GM21786 (cell line): ENCODE results near the gene CD180.

Experiments
- ATAC-seq: cut with Tn5 transposase; IDR thresholded peaks from one replicate; pipeline ENCODE4 v1.9.1; 2021; ENCODE audit not compliant: unreplicated experiment

Gene CD180

DNA sequence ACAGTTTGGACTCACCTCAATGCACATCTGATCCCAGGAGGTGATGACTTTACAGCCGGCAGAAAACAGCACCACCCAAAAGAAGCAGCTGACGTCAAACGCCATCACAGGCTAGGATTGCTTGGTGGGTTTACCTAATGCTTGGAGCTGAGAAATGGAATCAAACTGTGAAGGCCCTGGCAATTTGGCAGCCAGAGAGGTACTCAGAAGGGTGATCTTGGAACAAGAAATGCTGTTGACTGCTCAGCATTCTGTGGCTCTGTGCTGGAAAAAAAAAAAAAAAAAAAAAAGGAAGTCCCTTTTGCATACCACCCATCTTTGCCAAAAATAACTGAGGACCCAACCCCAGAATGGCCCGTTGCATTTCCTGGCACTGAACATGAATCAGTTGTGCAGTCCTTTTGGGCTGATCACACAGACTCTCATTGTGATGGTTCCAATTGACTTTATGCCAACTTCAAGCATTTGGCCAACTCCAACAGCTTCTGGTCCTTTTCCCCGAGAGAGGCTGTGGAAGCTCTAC is at the start of gene CD180:
TSS of gene CD180 (minus strand) at position 263 of the 523 bp plus-strand sequence. CDS start at position 105, 158 bp downstream.
- ATAC-seq, result no peak

DNA sequence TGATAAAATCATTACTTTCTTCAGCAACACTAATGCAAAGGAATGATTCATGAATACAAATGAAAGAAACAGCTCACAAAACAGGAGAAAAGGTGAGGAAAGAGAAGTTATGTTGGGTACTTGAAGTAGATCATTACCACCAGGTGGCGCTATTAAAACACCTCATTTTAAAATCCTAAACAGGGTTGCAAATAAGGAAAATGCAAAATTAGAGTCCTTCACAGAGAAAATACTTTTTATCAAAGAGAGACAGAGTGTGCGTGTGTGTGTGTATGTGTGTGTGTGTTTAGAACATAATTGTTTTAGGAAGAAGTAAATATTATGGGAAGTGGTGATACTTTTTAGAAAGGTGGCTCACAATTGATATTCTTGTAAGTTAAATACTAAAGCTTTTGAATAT is 49.5 kb upstream of the CD180 start:
- ATAC-seq, result no peak

DNA sequence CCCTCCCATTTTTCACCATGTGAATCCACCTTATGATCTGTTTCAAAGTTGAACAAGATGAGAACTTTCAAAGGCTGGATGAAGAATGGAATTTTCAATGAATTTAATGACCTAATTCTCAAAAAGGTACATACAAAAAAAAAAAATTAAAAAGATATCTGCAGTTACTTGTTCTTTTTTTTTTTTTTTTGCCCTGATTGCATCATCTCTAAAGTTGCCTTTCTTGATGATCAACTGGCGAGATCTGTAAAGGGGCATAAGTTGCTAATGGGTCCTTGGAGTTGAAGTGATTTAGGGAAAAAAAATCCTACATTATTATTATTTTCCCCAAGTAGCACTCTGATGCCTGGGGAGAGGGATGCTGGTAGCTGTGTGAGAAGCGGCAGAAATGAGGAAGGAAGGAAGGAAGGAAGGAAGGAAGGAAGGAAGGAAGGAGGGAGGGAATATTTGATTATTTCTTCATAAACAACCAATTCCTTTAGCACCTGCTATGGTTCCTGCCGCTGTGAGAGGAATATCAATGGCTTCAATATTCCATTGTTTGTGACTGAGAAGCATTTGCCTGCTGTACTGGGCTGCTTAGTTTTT is 48.8 kb upstream of the CD180 start:
- no peak for ATAC-seq

DNA sequence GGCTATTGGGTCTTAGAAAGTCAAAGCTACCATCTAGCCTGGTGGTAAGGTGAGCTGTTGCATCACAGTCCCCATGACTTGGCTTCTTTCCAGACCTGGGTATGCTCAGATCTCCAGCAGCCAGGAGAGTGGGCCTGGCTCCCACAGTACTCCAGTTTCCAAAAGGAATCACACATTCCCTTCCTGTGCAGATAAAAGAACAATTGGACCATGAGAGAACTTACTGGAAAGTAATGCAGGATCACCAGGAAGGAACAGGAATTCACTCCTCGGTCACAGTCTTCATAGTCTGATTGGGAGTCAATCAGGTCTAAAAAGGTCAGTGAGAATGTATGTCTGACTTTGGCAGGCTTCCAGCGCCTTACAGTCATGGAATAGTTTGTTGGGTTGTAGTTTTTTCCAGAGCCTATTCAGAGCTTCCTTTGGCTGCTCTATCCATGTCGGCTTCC is 47.8 kb upstream of the CD180 start:
- ATAC-seq, result no peak

DNA sequence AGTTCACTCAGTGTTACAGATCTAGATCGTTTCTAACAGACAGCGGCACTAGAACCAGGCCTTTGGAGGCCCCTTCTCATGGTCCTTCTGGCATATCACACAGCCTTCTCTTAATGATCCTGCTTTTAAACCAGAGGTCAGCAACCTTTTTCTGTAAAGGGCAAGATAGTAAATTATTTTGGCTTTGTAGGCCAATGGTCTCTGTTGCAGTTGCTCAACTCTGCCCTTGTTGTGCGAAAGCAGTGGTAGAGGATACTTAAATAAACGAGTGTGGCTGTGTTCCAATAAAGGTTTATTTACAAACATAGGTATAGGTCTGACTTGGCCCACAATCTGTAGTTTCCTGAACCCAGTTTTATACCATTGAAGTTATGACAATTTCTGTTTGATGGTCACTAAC is 47.3 kb upstream of the CD180 start:
- ATAC-seq, result no peak

DNA sequence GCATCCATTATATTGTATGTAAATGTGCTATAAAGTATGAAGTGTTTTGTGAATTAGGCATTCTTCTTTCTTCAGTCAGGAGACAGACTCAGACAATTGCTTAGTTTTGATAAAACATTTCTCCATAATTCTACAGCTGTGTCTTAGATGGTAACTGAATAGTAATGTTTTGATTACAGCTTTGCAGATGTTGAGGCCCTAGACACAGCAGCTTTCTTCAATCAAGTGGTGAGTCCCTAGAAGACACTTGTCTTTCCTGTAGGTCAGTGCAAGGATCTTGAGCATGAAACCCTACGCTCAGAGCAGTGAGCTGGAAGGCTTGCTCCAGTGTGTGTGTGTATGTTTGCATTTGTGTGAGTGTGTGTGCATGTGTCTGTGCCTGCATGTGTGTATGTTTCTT is 46.8 kb upstream of the CD180 start:
- no peak for ATAC-seq

DNA sequence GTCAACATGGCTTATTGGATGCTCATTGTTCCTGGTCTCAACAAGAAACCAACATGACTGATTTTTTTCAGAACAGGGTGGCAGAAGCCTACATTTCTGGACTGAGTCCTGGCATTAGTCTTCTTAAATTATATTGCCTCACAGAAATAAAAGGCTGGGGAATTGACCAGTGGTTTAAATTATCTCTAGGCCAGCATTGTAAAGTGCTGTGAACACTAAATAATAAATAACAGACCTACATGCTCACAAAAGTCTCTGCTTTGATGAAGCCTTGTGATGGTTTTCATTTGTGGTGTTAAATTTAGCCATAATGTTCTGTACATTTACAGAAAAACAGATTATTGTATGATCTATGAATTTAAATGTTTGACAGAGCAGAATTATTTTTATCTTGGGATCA is 44.7 kb upstream of the CD180 start:
- ATAC-seq, result no peak

DNA sequence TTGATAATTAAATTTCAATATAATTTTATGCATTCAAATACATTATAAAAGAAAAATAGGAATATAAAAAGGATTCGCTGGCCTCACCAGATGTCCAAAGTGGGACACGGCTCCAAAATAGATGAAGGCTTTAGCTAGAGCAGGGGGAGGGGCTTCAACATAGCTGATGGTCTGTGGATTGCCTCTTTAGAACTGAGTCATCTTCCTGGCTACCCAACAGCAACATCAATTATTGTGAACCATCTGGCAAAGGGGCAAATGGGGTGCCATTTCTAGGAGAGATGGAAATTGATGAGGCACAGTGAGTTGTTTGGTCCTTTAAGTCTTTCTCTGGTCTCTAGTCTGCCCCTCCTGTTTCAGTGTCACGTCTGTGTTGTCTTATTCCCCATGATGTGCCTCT is 44.2 kb upstream of the CD180 start:
- ATAC-seq, result no peak

DNA sequence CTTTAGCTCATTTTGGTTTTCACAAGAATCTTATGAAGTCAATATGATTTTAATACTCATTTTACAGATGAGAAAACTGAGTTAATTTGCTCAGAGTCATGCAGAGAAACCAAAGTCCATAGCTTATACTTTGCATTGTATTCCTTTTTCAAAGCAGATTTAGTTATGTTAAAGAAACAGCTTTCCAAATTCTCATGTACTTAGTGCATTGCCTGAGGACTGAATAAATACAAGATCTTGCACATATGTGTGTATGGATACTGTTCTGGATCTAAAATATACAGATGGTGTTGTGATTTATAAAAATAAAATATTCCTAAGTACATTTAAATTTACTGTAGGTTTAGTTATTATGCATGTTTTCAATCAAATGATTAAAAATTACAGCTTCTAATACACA is 43.5 kb upstream of the CD180 start:
- no peak for ATAC-seq

DNA sequence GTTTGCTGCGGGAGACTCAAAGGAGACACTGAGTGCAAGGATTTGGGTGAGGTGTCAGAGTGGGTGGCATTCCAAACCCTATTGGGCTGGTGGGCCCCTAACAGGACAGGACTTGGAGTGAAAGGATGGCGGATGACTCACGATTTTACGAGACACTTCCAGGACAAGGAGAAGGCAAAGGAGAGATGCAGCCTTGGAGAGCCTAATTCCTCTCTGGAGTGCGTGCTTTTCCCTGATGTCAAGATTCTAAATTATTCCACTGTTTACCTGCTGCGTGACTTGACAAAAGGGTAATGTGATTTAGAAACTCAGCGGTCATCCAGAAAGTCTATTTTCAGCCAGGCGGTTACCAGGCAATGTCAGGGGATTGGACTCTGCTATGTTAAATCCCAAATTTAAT is 41.6 kb upstream of the CD180 start:
- no peak for ATAC-seq

DNA sequence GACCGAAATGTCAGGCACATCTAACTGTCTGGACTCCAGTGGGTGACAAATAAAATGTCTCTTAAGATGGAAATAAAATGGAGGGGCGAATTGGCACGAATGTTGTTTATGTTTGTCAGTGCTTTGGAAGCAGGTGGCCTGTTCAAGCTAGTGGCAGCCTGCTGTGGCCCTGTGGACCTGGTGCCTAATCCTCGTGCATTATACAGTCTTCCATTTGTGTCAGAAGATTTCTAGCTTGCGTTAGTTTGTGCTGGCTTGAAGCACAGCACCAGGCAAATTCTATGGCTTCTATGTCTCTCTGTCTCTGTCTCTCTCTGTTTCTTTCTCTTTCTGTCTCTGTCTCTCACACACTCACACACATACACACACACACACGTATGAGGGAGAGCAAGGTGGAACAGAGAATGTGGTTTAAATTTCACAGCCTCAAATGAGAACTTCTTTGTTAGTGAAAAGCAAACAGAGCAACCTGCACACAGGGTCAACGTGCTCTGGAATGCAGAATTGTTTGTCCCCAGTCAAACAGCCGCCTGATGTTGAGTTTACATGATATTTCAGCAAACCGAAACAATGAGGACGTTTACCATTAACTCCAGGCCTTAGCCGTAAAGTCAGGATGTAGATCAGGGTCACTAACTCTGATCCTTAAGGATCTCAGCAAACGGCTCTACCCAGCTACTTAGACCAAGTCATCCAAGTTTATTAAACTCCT is 39.0 kb upstream of the CD180 start:
- ATAC-seq, result no peak

DNA sequence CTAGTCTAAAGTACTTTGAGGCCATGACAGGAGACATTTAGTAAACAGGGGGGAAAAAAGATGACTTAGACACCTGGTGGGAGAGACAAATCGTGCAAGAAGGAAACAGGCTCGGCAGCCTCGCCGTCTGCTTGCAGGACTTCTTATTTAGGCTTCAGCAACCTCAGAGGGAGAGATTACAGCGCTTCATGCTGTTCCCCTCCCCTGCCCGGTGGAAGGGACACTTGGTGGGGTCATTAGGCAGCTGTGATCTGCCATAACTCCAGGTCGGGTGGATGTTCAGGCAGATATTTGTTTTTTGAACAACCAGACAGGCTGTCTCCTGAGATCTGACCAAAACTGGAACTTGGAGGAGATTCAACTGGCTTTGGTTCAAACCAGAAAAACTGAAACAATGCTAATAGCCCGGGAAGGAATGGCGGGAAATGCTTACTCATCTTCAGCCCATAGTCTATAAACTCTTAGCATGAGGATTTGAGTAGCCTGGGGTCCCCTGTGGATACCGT is 38.1 kb upstream of the CD180 start:
- ATAC-seq, result no peak

DNA sequence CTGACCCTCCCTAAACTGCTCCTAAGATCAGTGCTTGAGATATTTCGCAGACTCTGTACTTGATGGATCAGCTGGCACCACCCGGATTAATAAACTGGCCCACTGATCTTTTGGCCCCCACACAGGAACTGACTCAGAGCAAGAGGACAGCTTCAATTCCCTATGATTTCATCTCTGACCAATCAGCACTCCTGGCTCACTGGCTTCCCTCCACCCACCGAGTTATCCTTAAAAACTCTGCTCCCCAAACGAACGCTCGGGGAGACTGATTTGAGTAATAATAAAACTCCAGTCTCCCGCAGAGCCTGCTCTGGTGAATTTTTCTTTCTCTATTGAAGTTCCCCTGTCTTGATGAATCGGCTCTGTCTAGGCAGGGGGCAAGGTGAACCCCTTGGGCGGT is 36.5 kb upstream of the CD180 start:
- no peak for ATAC-seq

DNA sequence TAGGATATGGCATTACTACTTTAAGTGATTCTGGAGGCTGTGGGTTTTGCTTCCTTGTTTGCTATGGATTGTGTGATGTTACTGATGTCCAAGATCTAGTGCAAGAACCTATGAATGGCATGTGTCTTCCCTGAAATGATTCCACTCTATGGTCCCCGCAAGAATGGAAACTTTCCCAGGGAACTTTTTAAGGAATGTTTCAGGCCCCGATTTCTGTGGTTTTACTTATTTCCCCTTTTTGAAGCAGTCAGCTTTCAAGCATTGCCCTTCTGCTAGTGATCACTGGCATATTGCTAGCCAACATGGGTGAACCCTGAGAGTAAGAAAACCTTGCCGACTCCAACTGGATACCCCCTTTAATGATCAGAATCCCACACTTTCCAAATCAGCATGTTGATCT is 26.6 kb upstream of the CD180 start:
- ATAC-seq, result no peak

DNA sequence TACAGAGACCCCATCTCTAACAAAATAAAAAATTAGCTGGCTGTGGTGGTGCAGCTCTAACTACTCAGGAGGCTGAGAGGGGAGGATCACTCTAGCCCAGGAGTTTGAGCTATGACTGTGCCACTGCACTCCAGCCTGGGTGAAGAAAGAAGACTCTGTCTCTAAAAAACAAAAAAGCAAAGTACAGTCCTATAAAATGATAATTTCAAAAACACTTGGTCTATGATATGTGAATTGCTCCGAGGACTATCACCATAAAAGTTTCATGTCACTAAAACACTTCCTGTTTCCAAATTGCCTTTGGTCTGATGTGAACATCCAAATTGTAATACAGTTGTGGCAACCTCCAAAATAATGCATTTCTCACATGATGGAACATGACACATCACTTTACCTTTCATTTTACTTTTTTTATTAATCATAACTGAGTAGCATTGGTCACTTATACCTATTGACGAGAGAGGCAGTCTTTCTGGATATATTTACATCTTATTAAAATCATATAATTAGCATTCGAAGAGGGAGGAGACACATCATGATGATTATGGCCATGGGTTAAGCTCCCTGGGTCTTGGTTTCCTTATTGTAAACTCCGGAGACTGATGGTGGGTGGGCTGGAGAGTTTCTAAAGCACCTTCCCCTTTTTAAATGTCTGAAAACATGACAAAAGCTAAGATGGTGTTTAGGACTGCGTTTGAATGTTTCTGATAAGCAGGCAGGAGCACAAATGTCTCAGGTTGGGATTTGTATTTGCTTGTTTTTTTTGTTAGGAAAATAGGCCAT is 25.8 kb upstream of the CD180 start:
- ATAC-seq, result peak; percentile 46

DNA sequence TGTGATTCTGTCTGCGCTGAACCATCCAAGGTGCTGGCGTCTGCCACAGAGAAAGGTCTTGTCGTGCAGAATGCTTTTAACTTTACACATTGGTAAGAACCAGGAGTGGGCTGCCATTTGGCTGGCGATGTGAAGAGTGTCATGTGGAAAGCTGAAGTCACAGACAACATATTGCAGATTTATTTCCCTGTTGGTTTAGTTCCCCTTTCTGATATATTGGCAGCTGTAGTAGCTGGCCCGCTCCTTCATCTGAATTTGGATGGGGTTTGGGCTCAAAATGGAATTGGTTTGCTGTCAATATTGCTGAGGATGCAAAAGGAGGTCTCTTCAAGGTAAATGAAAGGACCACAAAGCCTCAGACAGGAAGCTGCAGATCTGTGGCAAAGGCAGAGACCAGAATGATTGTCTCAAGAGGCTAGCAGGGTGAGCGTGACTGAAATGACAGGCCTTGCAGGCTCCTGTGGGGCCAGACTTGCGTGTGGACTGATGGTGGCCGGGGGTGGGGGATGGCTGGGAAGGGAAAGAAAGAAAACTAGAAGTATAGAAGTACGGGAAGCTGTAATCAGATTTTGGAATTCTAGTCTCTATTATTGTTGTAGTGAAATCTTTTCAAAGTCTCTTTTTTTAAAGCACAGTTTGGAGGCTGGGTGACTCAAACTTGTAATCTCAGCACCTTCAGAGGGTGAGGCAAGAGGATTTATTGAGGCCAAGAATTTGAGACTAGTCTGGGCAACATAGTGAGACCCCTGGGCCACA is 25.1 kb upstream of the CD180 start:
- peak; percentile 87 for ATAC-seq

DNA sequence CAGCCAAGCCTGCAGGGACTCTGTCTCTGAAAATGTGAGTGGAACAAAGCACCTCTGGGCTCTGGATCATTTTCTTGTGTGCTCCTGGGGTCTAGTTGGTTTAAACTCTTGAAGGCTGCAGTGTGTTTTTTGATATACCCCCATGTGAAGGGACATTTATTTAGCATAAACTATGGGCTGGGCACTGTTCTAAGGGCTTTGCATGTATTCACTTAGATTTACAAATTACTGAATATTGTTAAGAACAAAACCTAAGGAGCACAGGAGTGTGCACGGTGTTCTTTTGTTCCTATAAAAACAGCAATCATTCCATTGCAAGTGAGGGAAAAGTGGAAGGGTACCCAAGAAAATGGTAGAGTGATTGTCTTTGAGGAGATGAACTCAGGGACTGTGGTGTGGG is 20.0 kb upstream of the CD180 start:
- ATAC-seq, result no peak

DNA sequence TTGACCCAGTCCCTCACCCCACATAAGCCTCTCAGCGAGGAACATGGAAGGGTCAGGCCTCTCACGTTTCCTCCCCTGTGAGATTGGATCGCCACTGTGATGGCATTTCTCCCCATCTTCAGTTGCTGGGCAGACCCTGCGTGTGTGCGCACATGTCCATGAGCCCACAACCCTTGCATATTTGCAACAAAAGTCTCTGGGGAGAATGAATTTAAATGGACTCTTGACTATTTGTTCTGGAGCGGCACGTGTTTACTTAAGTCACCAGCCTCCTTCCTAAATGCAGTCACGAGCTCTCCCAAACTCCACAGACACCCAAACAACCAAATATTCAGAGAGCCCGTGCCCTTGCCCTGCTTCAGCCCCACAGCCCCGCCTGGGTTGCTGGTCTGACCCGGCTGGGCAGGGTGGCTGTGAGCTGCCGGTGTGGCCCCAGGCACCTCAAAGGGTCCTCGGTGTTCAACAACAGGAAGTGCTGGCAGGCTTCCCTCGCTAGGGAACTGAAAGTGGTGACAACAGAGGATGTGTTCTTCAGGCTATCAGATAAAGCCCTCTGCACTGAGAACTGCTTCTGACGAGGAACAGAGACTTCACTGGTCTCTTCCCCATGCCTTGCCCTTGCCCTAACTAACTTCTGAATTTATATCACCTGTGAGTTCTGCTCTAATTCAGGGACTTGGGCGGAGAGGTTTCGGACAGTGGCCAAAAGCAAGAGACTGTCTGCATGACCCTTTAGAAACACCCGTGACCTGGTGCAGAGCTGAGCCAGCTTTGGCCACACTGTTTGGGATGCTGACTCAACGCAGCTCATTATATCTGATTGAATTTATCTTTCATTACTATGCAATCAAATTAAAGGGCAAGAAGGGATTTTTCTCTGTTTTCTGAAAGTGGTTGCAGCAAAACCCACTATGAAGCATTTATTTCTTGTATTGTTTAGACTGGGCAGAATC is 19.2 kb upstream of the CD180 start:
- ATAC-seq, result peak; percentile 99

DNA sequence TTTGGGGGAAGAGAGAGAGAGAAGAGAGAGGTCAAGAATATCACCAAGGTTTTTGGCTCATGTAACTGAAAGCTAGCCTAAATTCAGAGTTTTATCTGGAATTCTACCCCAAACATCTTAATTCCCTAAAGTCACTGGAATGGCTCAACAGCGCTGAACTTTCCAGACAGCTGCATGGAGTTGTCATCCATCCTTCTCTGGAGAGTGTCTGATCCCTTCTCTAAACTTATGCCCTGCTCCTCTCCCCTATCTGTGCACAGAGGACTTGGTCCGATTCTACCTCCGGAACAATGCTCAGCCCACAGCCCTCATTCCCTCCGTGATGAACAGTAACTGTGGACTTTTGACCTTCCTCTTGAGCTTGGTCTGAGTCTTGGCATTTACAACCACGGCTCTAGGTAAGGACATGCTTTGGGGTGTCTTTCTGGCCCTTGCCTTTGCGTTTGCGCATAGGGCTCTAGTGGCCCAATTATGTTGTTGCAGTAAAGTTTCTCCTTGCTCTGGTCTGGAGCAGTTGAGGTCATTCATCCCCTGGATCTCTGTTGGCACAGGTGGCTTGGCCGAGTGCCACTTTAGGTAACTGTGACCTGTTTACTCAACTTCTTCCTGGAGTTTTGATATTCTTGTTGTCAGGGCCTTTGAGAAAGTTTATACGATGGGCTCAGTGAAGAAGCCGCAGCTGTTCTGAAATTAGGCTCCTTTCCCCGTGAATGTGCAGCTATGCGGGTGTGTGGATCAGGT is 18.3 kb upstream of the CD180 start:
- ATAC-seq, result no peak
